ENCODE measurements around the gene HDAC4. TPM values are rescaled to one million over a fixed set of nuclear protein-coding genes. Genes with fewer than 3 reads are reported as not detected.

The HDAC4 gene
- total RNA-seq, 1 donor from 2014 or later: 30.7 TPM

- DNase-seq (ENCODE audit: missing footprints): no peak
- intact Hi-C loops (cut with DNase I): no loop called here
- no peak for ATAC-seq
Measured at GRCh38 chr2:239202343-239202742, 198.5 kb downstream of the HDAC4 start.

GRCh38 chr2:239201884-239202283 is 198.9 kb downstream of the HDAC4 start:
- intact Hi-C loops (cut with DNase I): no loop called here
- ATAC-seq: no peak
- no peak for DNase-seq (ENCODE audit: missing footprints)

- DNase-seq (ENCODE audit: missing footprints) (peak; percentile 62), ATAC-seq (peak; percentile 70)
- intact Hi-C loops (cut with DNase I): no loop called here
Measured at GRCh38 chr2:239201531-239201876, 199.3 kb downstream of the HDAC4 start.

- DNase-seq (ENCODE audit: missing footprints) (no peak), ATAC-seq (peak; percentile 11)
- intact Hi-C loops (cut with DNase I): no loop called here
Measured at GRCh38 chr2:239200646-239201530, 199.9 kb downstream of the HDAC4 start.

- ATAC-seq (peak; percentile 70), DNase-seq (ENCODE audit: missing footprints) (no peak)
- intact Hi-C loops (cut with DNase I): no loop called here
Measured at GRCh38 chr2:239199041-239199768, 201.6 kb downstream of the HDAC4 start.

- ATAC-seq: no peak
- DNase-seq (ENCODE audit: missing footprints): no peak
- intact Hi-C loops (cut with DNase I): no loop called here
Measured at GRCh38 chr2:239198221-239198620, 202.6 kb downstream of the HDAC4 start.

GRCh38 chr2:239197146-239197545 is 203.7 kb downstream of the HDAC4 start:
- no peak for DNase-seq (ENCODE audit: missing footprints)
- intact Hi-C loops (cut with DNase I): no loop called here
- no peak for ATAC-seq

- ATAC-seq: no peak
- intact Hi-C loops (cut with DNase I): no loop called here
- no peak for DNase-seq (ENCODE audit: missing footprints)
Measured at GRCh38 chr2:239196474-239197021, 204.3 kb downstream of the HDAC4 start.

- DNase-seq (ENCODE audit: missing footprints) (no peak), ATAC-seq (no peak)
- intact Hi-C loops (cut with DNase I): no loop called here
Measured at GRCh38 chr2:239195992-239196391, 204.8 kb downstream of the HDAC4 start.

GRCh38 chr2:239195318-239195871 is 205.4 kb downstream of the HDAC4 start:
- ATAC-seq (no peak), DNase-seq (ENCODE audit: missing footprints) (no peak)
- intact Hi-C loops (cut with DNase I): no loop called here

- ATAC-seq (no peak), DNase-seq (ENCODE audit: missing footprints) (no peak)
- intact Hi-C loops (cut with DNase I): no loop called here
Measured at GRCh38 chr2:239194731-239195317, 206.0 kb downstream of the HDAC4 start.

- intact Hi-C loops (cut with DNase I): no loop called here
- DNase-seq (ENCODE audit: missing footprints): no peak
Measured at GRCh38 chr2:239193925-239194677, 206.7 kb downstream of the HDAC4 start.

GRCh38 chr2:239193401-239193811 is 207.4 kb downstream of the HDAC4 start:
- DNase-seq (ENCODE audit: missing footprints) (no peak), ATAC-seq (no peak)
- intact Hi-C loops (cut with DNase I): no loop called here

More at GRCh38 chr2:239193925-239194677, 206.7 kb downstream of the HDAC4 start:
- no peak for ATAC-seq

- no peak for ATAC-seq
- intact Hi-C loops (cut with DNase I): no loop called here
- no peak for DNase-seq (ENCODE audit: missing footprints)
Measured at GRCh38 chr2:239192975-239193374, 207.8 kb downstream of the HDAC4 start.

- no peak for ATAC-seq
- intact Hi-C loops (cut with DNase I): no loop called here
Measured at GRCh38 chr2:239192456-239192855, 208.4 kb downstream of the HDAC4 start.

GRCh38 chr2:239190921-239191885 is 209.6 kb downstream of the HDAC4 start:
- no peak for DNase-seq (ENCODE audit: missing footprints)
- peak; percentile 56 for ATAC-seq
- intact Hi-C loops (cut with DNase I): no loop called here

More at GRCh38 chr2:239192456-239192855, 208.4 kb downstream of the HDAC4 start:
- DNase-seq (ENCODE audit: missing footprints): no peak

GRCh38 chr2:239190361-239190760 is 210.5 kb downstream of the HDAC4 start:
- no peak for DNase-seq (ENCODE audit: missing footprints)
- ATAC-seq: no peak
- intact Hi-C loops (cut with DNase I): no loop called here
